ENCODE data around the gene COX8C. TPM values are rescaled to one million over a fixed set of nuclear protein-coding genes. Genes with fewer than 3 reads are reported as not detected.

The COX8C gene
- total RNA-seq, 2 donors from 2014 or later = not detected

DNA sequence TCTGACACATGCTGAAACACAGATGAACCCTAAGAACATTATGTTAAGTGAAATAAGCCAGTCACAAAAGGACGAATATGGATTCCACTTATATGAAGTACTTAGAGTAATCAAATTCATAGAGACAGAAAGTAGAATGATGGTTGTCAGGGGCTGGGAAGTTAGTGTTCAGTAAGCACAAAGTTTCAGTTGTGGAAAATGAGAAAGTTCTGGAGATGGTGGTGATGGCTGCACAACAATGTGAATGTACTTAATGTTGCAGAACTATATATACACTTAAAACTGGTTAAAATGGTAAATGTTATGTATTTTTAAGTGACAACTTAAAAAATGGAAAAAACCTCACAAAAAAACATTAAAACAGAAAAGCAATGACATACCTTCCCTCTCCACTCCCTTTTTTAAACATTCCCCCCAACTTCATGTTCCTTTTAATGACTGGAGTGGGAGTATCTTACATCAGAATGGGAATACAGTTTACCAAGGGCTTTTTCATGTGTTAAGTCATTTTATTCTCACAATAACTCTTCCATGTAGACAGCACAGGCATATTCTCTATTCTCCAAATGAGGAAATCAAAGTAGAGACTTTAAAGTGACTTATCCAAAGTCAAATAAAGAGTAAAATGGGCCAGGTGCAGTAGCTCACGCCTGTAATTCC, 38.2 kb upstream of the COX8C start:
- H3K4me3 ChIP-seq = no peak overlapping the region
- no peak overlapping the region for H3K9ac ChIP-seq (ENCODE audit: low read depth in 2 of 2, low read length in 2 of 2)
- H3K36me3 ChIP-seq = no peaks in the 10 kb centered on the region
- DNase-seq = no peak
- TF ChIP-seq, protein P1, sequence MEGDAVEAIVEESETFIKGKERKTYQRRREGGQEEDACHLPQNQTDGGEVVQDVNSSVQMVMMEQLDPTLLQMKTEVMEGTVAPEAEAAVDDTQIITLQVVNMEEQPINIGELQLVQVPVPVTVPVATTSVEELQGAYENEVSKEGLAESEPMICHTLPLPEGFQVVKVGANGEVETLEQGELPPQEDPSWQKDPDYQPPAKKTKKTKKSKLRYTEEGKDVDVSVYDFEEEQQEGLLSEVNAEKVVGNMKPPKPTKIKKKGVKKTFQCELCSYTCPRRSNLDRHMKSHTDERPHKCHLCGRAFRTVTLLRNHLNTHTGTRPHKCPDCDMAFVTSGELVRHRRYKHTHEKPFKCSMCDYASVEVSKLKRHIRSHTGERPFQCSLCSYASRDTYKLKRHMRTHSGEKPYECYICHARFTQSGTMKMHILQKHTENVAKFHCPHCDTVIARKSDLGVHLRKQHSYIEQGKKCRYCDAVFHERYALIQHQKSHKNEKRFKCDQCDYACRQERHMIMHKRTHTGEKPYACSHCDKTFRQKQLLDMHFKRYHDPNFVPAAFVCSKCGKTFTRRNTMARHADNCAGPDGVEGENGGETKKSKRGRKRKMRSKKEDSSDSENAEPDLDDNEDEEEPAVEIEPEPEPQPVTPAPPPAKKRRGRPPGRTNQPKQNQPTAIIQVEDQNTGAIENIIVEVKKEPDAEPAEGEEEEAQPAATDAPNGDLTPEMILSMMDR (IDR thresholded peaks at IDR 0.05) = no peak
- peaks cover 23% of the 10 kb centered on the region for H3K4me1 ChIP-seq
- intact Hi-C loops (cut with DNase I) = no loop called here
- H3K9me3 ChIP-seq = no peaks in the 10 kb centered on the region
- no peak overlapping the region for H3K27ac ChIP-seq
- no peaks in the 10 kb centered on the region for H3K27me3 ChIP-seq

DNA sequence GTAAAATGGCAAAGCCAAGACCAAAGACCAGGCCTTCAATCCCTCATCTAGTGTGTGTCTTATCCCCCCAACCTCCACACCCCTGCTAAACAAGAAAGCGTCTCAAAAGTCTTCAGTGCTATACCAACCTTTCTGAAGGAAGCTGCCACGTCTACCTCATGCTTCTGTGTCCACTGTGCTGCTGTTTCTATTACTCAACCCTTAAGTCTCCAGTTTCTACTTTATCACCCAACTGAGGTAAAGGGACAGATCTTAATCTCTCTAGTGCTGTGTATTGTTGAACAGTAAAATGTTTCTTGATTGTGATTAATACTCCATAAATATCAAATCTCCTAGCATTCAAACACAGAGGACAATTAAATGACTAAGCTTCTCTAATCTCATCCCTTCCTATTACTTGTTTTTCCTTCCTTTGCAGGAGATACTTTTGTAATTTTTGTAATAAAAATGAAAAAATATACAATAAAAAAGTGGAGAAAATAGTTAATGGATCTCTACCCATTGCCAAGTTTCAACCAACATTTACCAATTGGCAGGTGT, 37.5 kb upstream of the COX8C start:
- Histone ChIP-seq H3K27ac (no peak overlapping the region), H3K9ac (ENCODE audit: low read depth in 2 of 2, low read length in 2 of 2) (no peak overlapping the region), H3K36me3 (no peaks in the 10 kb centered on the region), H3K9me3 (no peaks in the 10 kb centered on the region), H3K27me3 (no peaks in the 10 kb centered on the region), H3K4me1 (peaks cover 18% of the 10 kb centered on the region), H3K4me3 (no peak overlapping the region)
- DNase-seq = no peak
- intact Hi-C loops (cut with DNase I) = no loop called here
- TF ChIP-seq, protein P1 (IDR thresholded peaks at IDR 0.05) = no peak

DNA sequence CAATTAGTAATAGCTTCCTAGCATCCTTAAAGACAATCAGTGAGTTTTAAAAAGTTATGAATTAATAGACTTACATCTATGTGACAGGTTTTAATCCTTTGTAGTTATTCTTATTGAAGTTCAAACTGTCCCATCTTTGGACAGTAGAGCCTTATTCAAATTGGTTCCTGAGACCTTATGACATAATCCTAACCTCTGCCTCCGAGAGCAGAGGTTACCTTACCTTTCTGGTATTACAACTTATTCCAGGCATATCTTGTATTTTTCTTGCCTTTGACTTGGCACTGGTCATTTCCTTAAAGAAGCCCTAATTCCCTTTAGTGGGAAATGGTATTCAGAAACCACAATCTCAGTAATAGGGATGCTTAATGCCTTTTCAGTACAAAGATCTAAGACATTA, 35.9 kb upstream of the COX8C start:
- no peak for DNase-seq
- Histone ChIP-seq H3K9ac (ENCODE audit: low read depth in 2 of 2, low read length in 2 of 2) (no peak overlapping the region), H3K4me3 (no peak overlapping the region), H3K4me1 (peaks cover 13% of the 10 kb centered on the region), H3K9me3 (no peaks in the 10 kb centered on the region), H3K36me3 (no peaks in the 10 kb centered on the region), H3K27me3 (no peaks in the 10 kb centered on the region), H3K27ac (no peak overlapping the region)
- intact Hi-C loops (cut with DNase I) = no loop called here
- TF ChIP-seq, protein P1 (IDR thresholded peaks at IDR 0.05) = no peak

DNA sequence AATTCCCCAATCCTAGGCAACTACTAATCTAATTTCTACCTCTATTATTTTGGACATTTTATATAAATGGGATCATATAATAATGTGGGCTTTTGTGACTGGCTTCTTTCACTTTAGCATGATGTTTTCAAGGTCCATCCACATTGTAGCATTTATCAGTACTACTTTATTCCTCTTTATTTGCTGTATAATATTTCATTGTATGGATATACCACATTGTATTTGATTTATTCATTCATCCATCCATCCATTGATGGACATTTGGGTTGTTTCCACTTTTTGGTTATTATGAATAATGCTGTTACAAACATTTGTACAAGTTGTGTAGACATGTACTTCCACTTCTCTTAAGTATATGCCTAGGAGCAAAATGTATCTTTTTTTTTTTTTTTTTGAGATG, 31.4 kb upstream of the COX8C start:
- TF ChIP-seq, protein P1 (IDR thresholded peaks at IDR 0.05) = no peak
- no peak overlapping the region for H3K9ac ChIP-seq (ENCODE audit: low read depth in 2 of 2, low read length in 2 of 2)
- H3K27ac ChIP-seq = no peak overlapping the region
- H3K9me3 ChIP-seq = no peaks in the 10 kb centered on the region
- no peak overlapping the region for H3K4me3 ChIP-seq
- H3K4me1 ChIP-seq = peaks cover 3% of the 10 kb centered on the region
- H3K27me3 ChIP-seq = no peaks in the 10 kb centered on the region
- DNase-seq = no peak
- intact Hi-C loops (cut with DNase I) = no loop called here
- H3K36me3 ChIP-seq = no peaks in the 10 kb centered on the region

DNA sequence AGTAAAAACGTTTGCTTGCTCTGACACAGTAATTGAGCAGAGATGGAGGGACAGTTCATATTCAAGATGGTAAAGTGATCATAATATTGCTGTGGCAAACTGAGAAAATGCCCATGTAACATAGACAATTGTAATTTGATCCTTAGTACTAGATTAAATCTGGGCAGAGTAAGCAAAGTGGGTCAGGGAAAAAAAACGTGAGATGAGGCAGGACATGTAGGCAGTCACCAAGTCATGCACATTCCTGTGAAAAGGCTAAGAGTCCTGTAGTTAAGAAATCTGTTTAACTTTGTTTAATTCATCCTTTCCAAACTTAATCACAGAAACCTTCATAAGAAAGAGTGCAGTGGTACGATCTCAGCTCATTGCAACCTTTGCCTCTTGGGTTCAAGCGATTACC, 30.3 kb upstream of the COX8C start:
- no peaks in the 10 kb centered on the region for H3K9me3 ChIP-seq
- intact Hi-C loops (cut with DNase I) = no loop called here
- peaks cover 3% of the 10 kb centered on the region for H3K4me1 ChIP-seq

More for the DNA sequence above, 30.3 kb upstream of the COX8C start:
- H3K27ac ChIP-seq = no peak overlapping the region
- TF ChIP-seq, protein P1 (IDR thresholded peaks at IDR 0.05) = no peak
- H3K27me3 ChIP-seq = no peaks in the 10 kb centered on the region
- no peak overlapping the region for H3K9ac ChIP-seq (ENCODE audit: low read depth in 2 of 2, low read length in 2 of 2)
- H3K36me3 ChIP-seq = no peaks in the 10 kb centered on the region
- H3K4me3 ChIP-seq = no peak overlapping the region
- no peak for DNase-seq

Data from colonic mucosa (tissue), 4 donors.